HG03442 (cell line): ENCODE data around the gene CHKB.

Source experiments
- ATAC-seq: cut with Tn5 transposase; IDR thresholded peaks from one replicate; pipeline ENCODE4 v1.9.1; 2021; ENCODE audit warnings: mild to moderate bottlenecking, moderate library complexity; ENCODE audit not compliant: unreplicated experiment

CHKB gene

DNA sequence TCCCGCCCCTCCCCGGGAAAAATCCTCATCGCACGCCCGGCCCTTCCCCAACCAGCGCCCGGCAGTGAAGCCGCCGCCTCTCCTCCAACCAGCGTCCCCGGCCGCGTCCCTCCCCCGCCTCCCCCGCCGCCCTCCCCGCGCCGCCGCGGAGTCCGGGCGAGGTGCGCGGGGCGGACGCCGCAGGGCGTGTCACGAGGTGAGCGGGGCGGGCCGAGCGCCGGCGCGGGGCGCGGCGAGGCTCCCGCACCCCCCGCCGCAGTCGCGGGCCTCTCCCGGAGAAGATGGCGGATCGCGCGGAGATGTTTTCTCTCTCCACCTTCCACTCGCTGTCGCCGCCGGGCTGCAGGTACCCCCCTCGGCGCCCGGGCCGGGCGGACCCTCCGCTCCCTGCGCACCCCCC lies 17.9 kb upstream of the CHKB start, which contains the start of gene MAPK8IP2:
TSS of gene MAPK8IP2 (plus strand) at position 256 of the 400 bp plus-strand sequence. CDS start at position 282, 26 bp downstream.
- no peak for ATAC-seq

DNA sequence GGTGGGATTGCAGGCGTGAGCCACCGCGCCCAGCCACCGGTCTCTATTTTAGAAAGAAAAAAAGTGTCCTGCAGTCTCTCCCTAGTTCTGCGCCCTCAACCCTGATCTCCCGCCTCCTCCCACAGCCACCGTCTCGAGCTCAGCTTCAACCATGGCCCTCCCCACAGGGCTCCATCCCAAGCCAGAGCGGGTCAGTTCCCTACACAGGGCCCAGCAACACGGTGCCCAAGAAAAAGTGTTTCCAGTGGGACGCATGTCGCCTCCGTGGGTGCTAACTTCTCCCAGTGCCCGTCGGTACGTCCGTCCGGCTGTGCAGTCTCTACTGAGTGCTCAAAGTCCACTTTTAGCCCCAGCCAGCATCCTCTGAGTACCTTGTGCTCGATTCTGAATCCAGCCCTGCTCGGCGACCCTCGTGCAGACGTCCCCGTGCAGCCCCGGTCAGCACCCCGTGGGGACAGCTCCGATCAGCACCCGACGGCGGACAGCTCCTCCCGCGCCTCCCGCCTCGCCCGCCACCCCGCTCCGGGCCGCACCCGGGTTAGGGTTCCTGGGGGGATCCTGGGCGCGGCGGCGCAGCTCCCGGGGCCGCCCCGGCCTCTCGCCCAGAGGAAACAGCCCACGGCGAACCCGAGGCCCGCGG lies 17.3 kb upstream of the CHKB start:
- no peak for ATAC-seq

DNA sequence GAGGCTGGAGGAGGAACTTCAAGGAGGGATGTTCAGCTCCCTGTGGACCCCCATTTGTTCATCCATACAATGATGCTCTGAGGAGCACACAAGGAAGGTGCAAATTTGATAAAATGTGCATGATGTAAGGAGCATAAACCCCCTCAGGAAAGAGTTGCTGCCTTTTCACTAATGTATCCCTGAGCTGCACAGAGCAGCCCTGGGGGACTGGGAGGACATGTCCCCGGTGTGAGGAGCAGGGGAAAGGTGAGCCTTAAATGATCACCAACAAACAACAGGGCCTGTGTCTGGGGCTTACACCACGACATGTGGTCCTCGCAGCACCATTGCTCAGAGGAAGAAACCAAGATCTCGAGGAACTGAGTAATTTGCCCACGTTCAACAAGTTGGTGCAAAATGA lies 14.4 kb upstream of the CHKB start:
- ATAC-seq: no peak

DNA sequence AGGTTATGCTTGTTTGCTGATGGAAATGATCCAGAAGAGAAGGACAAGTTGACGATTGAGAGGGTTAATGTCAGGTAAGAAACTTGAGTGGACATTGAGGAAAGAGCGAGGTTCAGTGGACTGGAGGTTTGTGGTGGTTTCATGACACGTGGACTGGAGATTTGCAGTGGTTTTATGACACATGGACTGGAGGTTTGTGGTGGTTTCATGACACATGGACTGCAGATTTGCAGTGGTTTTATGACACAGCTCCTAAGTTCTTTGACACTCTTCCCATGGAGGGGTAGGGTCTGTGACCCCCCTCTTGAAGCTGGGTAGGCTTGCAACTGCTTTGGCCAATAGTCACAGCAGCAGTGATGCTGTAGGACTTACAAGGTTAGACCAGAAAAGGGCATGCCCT lies 12.5 kb upstream of the CHKB start:
- ATAC-seq: no peak

DNA sequence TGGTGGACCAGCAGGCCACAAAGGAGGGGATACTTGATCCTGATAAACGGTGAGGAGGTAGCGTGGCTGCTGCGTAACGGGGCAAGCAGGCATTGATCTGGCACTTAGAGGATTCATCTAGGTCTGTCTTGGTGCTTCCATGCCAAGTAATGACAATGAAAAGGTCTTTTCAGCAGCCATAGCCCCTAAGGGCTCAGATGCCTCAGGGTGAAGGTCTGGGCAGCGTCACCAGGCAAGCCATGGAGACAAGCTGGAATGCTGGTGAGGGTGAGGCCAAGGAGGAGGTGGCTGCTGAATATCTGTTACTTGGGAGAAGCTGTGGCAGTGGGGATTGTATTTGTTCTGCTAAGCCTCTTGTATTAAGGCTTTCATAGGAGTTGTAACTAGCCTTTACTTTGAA lies 4.8 kb upstream of the CHKB start:
- no peak for ATAC-seq

DNA sequence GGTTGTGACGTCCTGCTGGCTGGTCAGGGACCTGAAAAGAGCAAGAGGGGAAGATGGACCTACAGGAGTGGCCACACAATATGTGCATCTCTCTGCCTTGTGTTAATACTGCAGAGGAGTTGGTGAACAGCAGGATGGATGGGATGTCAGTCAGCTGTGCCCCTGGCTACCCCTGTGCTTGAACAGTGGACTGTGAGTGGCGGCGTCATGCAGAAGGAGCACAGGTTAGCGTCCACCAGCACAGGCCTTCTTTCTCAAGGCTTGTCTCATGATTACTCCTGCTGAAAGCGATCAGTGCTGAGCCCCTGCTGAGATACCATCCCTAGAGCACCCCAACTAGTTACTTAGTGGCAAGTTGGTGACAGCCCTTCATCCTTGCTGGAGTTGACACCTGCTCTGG lies 3.8 kb upstream of the CHKB start:
- no peak for ATAC-seq

DNA sequence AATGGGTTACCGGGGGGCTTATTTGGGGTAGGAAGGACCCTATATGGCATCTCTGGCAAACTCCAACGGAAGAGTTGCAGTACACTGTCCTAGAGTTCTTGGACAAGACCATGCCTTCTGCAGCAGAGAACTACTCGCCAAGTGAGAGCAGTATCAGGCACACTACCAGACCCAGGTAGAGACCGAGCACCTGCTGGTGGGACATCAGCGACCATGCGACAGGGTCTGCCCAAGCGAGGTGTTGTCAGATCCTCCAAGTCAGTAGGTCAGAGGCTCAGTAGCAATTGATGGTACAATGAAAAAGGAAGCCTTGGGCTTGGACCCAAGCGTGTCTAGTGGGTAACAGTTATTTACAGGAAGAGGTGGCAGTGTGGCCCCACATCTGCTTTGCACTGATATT lies 3.1 kb upstream of the CHKB start:
- no peak for ATAC-seq

DNA sequence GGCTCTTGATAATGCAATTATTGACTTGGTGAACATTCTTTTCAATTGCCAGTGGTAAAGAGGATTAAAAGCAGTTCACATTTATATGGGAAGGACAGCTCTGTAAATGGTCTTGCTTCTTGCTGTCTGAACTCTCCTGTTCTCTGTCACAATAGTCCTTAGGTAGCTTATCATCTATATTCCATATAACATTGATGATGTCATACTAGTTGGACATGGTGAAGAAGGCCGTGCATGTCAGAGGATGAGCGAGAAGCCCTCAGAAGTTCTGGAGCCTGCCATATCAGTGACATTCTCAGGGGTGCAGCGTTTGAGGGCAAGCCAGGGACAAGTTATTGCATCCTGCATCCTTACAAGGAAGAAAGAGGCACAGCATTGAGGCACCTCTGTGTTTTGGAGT lies 2.6 kb upstream of the CHKB start:
- no peak for ATAC-seq

DNA sequence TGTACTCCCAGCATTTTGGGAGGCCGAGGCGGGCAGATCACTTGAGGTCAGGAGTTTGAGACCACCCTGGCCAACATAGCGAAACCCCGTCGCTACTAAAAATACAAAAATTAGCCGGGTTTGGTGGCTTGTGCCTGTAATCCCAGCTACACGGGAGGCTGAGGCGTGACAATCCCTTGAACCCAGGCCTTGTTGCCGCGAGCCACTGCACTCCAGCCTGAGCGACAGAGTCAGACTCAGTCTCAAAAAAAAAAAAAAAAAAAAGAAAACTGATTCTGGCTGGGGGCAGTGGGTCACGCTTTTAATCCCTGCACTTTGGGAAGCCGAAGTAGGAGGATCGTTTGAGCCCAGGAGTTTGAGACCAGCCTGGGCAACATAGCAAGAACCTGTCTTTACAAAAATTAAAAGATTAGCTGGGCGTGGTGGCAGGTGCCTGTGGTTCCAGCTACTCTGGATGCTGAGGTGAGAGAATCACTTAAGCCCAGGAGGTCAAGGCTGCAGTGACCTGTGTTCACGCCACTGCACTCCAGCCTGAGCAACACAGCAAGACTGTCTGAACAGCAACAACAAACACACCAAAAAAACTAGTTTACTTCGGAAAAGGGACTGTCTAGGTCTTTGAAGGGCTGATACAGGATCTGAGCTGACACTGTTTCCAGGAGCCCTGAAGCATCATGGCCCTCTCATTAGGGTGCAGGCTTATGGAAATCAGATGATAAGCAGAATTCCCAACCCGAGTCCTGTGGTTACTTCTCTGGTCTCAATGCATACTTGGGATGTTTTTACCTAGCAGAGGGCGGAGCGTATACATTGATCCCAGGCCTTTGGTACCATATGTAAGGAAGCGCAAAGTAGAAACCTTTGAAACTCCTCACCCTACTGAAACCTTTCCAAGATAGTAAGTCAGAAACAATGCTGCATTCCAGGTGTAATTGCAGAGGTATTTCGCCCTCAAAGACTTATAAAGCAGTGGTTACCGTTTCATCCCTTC lies 1.8 kb upstream of the CHKB start:
- ATAC-seq: no peak

DNA sequence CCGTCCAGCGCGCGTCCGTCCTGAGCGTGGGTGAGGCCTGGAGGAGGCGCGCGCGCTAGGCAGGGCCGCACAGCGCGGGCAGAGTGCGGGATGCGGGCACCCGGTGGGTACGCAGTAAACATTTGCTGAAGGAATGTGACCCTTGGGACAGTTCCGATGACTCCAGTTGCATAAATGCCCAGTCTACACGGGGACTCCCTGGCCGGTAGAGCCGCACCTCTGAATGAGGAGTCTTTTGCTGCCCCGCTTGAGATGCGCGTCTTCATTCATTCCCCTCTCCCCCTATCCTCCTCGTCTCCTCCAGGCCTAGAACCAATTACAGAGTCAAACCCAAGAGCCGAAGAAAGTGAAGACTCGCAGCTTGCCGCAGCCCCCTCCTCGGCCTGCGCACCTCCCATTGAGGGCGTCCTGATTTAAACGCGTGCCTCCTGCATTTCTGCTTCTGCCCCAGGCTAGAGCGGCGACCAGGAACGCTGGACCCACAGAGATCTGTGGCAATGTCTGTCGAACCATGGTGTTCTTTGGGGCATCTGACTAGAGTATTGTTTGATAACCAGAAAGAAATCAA lies 729 bp upstream of the CHKB start:
- peak; percentile 7 for ATAC-seq

DNA sequence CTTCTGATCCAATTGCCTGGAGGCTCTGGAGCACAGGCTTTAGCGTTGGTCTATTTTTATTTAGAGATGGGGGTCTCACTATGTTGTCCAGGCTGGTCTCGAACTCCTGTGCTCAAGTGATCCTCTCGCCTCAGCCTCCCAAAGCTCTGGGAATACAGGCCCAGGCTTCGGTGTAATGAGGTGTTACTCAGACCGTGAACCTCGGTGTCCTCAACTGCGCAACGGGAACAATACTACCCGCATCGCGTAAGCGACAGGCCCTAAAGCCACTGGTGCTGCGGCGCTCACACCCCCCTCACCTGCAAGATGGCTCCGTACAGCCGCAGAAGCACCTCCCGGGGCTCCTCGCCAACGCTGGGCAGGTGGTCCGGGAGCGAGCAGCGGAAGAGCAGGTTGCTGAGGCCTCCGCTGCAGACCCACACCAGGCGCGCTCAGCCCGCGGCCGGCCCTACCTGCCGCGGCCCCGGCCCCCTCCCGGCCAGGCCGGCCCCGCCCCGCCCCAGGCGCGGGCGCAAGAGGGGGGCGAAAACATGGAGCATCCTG lies 628 bp downstream of the CHKB start:
- peak; percentile 17 for ATAC-seq

DNA sequence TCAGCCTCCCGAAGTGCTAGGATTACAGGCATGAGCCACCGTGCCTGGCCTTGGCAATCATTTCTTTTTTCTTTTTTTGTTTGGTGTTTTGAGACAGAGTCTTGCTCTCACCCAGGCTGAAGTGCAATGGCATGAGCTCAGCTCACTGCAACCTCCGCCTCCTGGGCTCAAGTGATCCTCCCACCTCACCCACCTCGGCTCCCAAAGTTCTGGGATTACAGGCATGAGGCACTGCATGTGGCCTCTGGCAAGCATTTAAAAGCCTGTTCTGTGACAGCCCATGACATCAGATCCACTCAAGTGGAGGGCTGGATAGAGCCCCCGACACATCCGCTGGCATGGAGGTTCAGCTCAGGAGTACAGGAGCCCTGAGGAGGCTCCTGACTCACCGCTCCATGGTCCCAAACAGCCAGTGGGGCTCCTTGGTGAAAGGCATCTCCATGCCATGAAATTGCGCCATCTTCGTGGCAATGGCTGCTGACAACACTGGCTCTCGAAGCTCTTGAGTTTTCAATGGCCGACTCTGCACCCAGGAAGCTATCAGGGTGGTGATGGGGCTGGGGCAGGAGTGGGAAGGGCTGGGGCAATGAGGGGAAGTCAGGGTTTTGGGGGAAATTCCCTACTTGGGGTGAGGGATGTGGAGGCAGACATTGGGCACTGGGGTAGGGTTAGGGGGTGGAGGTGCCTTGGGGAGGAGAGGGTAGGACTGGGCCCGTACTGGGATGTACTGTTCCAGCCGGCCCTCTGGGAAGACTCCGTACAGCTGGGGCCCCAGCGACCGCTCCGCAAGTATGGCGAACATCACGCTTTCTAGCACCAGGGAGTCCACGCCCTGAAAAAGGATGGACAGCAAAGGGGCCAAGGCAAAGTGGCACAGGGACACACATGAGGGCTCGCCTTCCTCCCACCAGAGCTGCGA lies 1.4 kb downstream of the CHKB start:
- ATAC-seq: no peak

DNA sequence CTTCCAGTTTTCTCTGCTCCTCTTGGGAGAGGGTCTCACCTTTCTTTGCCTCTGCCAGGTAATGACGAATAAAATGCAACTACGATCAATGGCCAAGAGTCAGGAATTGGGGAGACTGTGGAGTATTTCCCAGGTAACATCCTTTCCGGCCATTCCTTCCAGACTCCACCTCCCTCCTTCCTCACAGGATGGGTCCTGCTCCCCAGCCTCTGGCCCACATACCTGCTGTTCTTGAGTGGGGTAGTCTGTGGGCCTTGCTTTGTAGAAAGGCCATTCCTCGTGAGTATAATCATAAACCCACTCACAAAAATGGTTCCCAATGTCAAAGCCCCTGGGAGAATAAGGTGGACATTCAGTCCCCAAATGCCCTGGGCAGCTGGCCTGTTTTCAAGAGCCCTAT lies 2.9 kb downstream of the CHKB start:
- ATAC-seq: no peak

DNA sequence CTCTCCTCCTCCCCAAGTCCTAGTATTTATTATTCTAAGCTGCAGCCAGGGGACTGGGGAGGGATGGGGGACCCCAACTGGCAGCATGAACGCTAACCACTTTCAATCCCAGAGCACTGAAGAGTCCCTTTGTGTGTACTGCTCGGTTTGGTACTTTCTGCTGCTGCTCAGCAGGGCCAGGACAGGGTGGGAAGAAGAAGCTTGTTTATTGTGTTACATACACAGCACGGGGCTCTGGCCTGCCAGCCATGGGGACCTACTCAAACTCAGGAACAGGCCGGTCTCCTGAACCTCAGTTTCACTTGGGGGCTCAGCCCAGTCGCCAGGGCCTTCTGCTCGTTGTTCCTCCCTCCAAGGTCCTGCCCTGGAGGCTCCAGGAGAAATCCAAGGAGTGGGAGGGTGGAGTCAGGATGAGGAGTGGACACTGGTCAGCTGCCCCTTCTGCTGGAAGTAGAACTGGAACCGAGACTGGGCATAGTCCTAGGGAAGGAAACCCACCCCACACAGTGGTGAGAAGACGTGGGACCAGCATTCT lies 3.8 kb downstream of the CHKB start:
- ATAC-seq: no peak

DNA sequence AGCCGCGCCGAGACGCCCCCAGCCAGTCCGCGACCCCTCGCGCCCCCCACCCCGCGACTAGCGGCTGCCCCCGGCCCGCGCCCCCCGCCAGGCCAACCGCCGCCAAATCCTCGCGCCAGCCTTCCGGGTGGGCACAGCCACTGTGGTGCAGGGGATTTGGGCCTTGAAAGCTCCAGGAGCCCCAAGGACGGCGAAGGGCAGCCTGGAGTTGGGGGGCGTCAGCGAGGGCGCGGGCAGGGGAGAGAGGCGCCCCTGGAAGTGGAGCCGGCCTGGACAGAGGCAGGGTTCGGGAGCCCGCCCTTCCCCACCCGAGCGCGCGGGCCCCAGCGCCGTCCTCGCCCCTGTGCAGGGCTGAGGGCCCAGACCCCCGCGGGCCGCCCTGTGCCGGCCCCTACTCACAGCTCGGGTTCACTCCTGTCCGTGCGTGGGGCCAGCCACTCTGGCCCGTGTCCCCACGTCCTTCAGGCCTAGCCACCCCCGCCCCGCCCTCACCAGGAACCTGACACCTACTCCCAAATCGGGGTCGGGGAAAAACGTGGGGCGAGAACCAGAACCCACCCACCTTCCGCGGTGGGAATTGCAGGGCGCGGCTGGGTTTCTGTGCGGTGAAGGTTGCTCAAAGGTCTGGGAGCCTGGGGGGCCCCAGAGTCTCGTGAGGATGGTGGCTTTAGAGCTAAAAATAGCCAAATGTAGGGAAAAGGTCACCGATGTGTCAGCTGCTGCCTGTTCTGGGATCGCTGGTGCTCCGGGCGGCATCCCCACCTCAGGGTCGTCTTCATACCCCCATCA lies 4.5 kb downstream of the CHKB start, which contains the start of gene CPT1B:
TSS of gene CPT1B (minus strand) at position 441 of the 789 bp plus-strand sequence. CDS start 512 bp downstream, outside the sequence.
- no peak for ATAC-seq

DNA sequence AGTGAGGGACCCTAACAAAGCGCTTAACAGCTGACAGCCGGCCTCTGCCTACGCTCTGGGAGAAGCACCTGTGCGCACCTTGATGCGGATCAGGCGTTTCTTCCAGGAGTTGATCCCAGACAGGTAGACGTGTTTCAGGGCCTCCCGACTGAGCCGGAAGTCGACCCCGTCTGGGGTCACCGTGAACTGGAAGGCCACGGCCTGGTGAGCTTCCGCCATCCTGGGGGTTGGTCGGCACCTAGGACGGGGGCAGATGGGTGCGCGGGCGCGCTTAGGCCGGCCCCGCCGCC lies 5.0 kb downstream of the CHKB start:
- no peak for ATAC-seq

DNA sequence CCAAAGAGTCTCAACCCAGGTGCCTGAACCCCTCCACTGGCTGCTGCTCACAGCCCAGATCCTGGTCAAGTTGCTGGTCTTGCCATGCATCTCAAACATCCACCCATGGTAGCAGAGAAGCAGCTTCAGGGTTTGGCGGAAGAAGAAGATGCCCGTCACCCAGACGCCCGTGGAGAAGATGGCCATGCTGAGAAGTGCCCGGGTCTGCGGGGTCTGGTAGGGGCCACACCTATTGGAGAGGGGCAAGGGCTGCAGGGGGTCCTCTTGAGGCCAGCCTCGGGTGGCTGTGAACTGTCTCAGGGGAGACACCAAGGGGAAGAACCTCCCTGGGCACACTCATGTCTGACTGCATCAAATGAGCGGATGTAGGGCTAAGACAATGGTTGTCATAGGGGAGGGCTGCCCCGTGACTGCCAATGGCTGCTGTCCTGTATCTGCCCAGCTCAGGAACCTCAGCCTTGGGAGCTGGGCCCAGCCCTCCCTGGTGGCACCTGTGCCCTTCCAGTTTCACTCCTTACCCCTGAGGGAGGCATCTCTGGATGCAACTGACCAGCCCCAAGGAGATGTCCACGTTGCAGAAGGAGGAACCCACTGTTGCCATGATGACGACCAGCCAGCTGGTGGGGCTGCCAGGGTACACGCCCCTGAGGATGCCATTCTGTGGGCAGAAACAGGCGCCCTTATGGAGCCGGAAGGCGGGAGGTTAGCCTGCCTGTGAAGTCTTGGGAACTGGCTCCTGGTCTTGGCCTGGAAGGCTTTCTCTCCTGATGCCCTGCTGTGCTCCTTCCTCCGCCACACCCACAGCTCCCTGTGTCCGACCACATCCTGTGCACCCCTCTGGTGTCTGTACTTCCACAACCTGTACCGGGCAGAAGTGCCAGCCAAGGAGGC lies 5.6 kb downstream of the CHKB start:
- no peak for ATAC-seq

DNA sequence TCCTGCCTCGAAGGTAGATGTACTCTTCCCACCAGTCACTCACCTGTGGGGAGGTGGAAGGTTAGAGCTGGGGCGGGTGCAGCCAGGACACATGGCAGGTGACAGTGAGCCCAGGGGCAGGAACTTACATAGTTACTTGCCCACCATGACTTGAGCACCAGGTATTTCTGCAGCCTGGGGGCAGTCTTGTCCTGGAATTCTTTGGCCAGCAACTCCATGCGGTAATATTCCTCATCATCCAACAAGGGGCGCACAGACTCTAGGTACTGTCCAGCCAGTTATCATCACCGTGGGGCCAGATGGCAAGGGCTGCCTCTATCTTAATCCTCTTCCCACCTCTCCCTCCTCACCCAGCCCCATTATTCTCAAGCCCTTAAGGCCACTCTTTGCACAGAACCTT lies 6.6 kb downstream of the CHKB start:
- ATAC-seq: no peak
